ENCODE measurements around the gene MEX3D. TPM values are rescaled to one million over a fixed set of nuclear protein-coding genes. Genes with fewer than 3 reads are reported as not detected.

Gene MEX3D
- total RNA-seq, 1 experiment from 2014 or later = 70.4 TPM

- H3K14ac ChIP-seq (ENCODE audit: insufficient read depth, low read length) = no peak overlapping the region
- H2BK12ac ChIP-seq (ENCODE audit: insufficient read length, low read depth, low read length) = no peak overlapping the region
- peak overlapping the region; percentile 15 for H3K4me2 ChIP-seq (ENCODE audit: insufficient read depth, insufficient read length, low read length)
- H3K9ac ChIP-seq (ENCODE audit: extremely low read depth, insufficient read length, low read length) = no peak overlapping the region
- no peaks in the 10 kb centered on the region for H3K79me1 ChIP-seq (ENCODE audit: insufficient read depth, low read depth, low read length, poor library complexity, severe bottlenecking)
- peaks cover 16% of the 10 kb centered on the region; the same call in 1 of the 2 replicates for H3K27me3 ChIP-seq (ENCODE audit: insufficient read depth, low read length)
- H3K23me2 ChIP-seq (ENCODE audit: insufficient read length, low read depth, low read length, poor library complexity, severe bottlenecking) = peaks cover 2% of the 10 kb centered on the region
- no peak overlapping the region for H2AFZ ChIP-seq (ENCODE audit: low read length)
- H3K9me3 ChIP-seq (ENCODE audit: control insufficient read depth, low read depth, low read length) = no peaks in the 10 kb centered on the region
- H4K91ac ChIP-seq (ENCODE audit: insufficient read length, low read depth, low read length) = no peak overlapping the region
- no peak overlapping the region for H3K23ac ChIP-seq (ENCODE audit: insufficient read length, low read depth, low read length)
- no peak overlapping the region for H2BK20ac ChIP-seq (ENCODE audit: low read depth, low read length, poor library complexity, severe bottlenecking)
- Mint-ChIP-seq H3K36me3 (ENCODE audit: insufficient read depth in 1 of 3, low read depth in 3 of 3) (no peaks in the 10 kb centered on the region), H3K27ac (no peak overlapping the region), H3K4me3 (peak overlapping the region; percentile 55 to 81), H3K27me3 (ENCODE audit: low read depth) (peaks cover 72% of the 10 kb centered on the region), H3K9me3 (peaks cover 0 to 6% of the 10 kb centered on the region in 2 experiments; a peak in 3 of 5 replicates), H3K4me1 (peaks cover 6 to 7% of the 10 kb centered on the region in 2 experiments; a peak in 3 of 4 replicates)
- no peak overlapping the region for H4K8ac ChIP-seq (replicated peaks; ENCODE audit: insufficient read length, low read depth, low read length)
- no peak overlapping the region for H4K5ac ChIP-seq (ENCODE audit: insufficient read length, low read depth, low read length)
- H3K56ac ChIP-seq (ENCODE audit: insufficient read length, low read depth, low read length) = no peak overlapping the region
- no peak overlapping the region for H3K18ac ChIP-seq (ENCODE audit: insufficient read length, low read depth, low read length)
- H2BK5ac ChIP-seq (ENCODE audit: insufficient read length, low read length) = no peak overlapping the region
- H2AK5ac ChIP-seq (ENCODE audit: insufficient read length, low read length) = no peak overlapping the region
- TF ChIP-seq CTCF (conservative IDR thresholded peaks at IDR 0.05) = no peak
- no peak overlapping the region for H3K4ac ChIP-seq (ENCODE audit: low read depth, low read length)
- no peak overlapping the region for H2BK120ac ChIP-seq (ENCODE audit: low read depth, low read length, poor library complexity, severe bottlenecking)
- H3K79me2 ChIP-seq (ENCODE audit: insufficient read depth, low read length) = no peaks in the 10 kb centered on the region
- H3K27ac ChIP-seq (ENCODE audit: insufficient read length, low read depth, low read length) = no peak overlapping the region
- WGBS (ENCODE audit: extremely low coverage, insufficient read length, low lambda C conversion rate) = no CpG with 5 or more reads among the region's 49 CpGs
- DNase-seq = no peak
- H3T11ph ChIP-seq (ENCODE audit: low read length) = no peak overlapping the region
- peaks cover 3% of the 10 kb centered on the region for H4K20me1 ChIP-seq (ENCODE audit: control insufficient read depth, insufficient read depth, insufficient read length)
- no peak overlapping the region for H2BK15ac ChIP-seq (ENCODE audit: low read depth, low read length)
- H3K4me1 ChIP-seq (ENCODE audit: insufficient read depth, low read length) = no peaks in the 10 kb centered on the region
Measured at GRCh38 chr19:1524287-1524971, 43.7 kb downstream of the MEX3D start.
